AG04449 (cell line): ENCODE data around the gene ORC1.

Source experiments
- CTCF ChIA-PET: fragments of 350-600 bp; formaldehyde crosslinking; extraction: SDS; loops from one replicate; lab custom pipeline; 2021; ENCODE audit warnings: antibody characterized with exemption; lab: Yijun Ruan, JAX
- POLR2A ChIA-PET: fragments of 400-600, 350-600 bp; formaldehyde crosslinking; extraction: SDS; loops from one replicate; lab custom pipeline; 2020; ENCODE audit warnings: antibody characterized with exemption, inconsistent platforms; lab: Yijun Ruan, JAX
- DNase-seq: peaks from one replicate; pipeline ENCODE4 v3.0.0-alpha.2; 2010; ENCODE audit warnings: low read depth, low spot score
- H3K4me3 ChIP-seq: 2 replicates; pipeline ENCODE4 v1.5.1; 2011; ENCODE audit warnings: low read depth, mild to moderate bottlenecking, control low read depth, low read length
- TF ChIP-seq, protein P1 (sequence below): IDR thresholded peaks from one replicate; pipeline ENCODE4 v1.5.1; 2011; ENCODE audit warnings: mild to moderate bottlenecking, moderate library complexity, low read length, control low read depth, inconsistent platforms; ENCODE audit not compliant: insufficient read depth; ENCODE audit errors: missing control alignments

The ORC1 gene

DNA sequence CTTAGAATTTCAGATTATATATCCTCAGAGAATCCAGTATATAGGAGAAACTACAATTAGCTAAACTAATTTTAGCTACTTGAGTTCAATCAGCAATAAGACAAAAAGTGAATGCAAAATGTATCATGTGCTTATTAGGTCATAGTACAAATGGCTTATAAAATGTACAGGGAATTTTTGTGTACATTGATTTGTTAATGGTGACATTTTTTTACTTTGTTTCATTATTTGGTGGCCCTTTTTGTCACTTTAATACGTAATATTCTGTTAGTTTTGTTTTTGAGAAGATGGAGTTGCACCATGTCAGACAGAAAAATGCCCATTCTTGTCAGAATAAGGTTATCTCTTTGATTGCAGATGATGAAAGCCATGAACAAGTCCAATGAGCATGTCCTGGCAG, 71.8 kb downstream of the ORC1 start:
- POLR2A ChIA-PET: no interaction called here
- H3K4me3 ChIP-seq: no peak overlapping the region
- DNase-seq: no peak
- TF ChIP-seq, protein P1, sequence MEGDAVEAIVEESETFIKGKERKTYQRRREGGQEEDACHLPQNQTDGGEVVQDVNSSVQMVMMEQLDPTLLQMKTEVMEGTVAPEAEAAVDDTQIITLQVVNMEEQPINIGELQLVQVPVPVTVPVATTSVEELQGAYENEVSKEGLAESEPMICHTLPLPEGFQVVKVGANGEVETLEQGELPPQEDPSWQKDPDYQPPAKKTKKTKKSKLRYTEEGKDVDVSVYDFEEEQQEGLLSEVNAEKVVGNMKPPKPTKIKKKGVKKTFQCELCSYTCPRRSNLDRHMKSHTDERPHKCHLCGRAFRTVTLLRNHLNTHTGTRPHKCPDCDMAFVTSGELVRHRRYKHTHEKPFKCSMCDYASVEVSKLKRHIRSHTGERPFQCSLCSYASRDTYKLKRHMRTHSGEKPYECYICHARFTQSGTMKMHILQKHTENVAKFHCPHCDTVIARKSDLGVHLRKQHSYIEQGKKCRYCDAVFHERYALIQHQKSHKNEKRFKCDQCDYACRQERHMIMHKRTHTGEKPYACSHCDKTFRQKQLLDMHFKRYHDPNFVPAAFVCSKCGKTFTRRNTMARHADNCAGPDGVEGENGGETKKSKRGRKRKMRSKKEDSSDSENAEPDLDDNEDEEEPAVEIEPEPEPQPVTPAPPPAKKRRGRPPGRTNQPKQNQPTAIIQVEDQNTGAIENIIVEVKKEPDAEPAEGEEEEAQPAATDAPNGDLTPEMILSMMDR: no peak
- CTCF ChIA-PET: interaction anchor here (1.0 kb wide), 1 partner anchor 19 kb away, joined by 3 read pairs; no protein-coding TSS in a partner anchor

GRCh38 chr1:52328615-52329014, 75.6 kb downstream of the ORC1 start:
- H3K4me3 ChIP-seq: no peak overlapping the region
- TF ChIP-seq, protein P1: no peak
- ChIA-PET POLR2A (no interaction called here), CTCF (interaction anchor here (0.9 kb wide), 1 partner anchor 186 kb away, joined by 3 read pairs; no protein-coding TSS in a partner anchor)
- DNase-seq: no peak

DNA sequence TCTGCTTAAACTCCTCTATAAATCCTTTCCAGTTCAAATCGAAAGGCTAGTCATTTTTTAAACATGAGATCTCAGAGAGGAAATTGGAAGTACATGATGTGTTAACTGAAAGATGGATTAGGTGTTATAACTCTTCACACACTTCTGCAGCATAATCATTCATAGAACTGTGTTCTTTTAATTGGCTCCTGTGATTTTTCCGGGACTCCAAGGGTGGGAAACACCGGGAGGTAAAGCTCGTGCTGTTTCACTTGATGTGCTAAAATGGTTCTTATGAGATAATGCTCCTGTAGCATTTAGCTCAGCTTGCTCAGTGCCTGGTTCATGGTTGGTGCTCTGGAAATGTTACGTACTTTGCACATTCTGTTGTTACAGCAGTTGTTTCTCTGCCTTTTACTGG, 78.4 kb downstream of the ORC1 start:
- no peak for DNase-seq
- no peak overlapping the region for H3K4me3 ChIP-seq
- ChIA-PET CTCF (no interaction called here), POLR2A (no interaction called here)
- TF ChIP-seq, protein P1: no peak

GRCh38 chr1:52323731-52324130, 80.5 kb downstream of the ORC1 start:
- TF ChIP-seq, protein P1: no peak
- ChIA-PET CTCF (interaction anchor here (1.3 to 2.1 kb wide), 3 partner anchors 10 to 197 kb away, joined by 4 to 6 read pairs (median 5); no protein-coding TSS in a partner anchor), POLR2A (no interaction called here)
- no peak for DNase-seq
- H3K4me3 ChIP-seq: no peak overlapping the region
